ENCODE results near the gene TMEM59.

The TMEM59 gene

GRCh38 chr1:54041806-54042205 is 11.2 kb downstream of the TMEM59 start:
- H3K36me3 ChIP-seq (ENCODE audit: control insufficient read depth, low read length) = peaks cover 66% of the 10 kb centered on the region
- peaks cover 6% of the 10 kb centered on the region for H3K79me2 ChIP-seq (ENCODE audit: control insufficient read depth, low read length)

GRCh38 chr1:54037476-54037875 is 15.5 kb downstream of the TMEM59 start:
- Histone ChIP-seq H3K27ac (ENCODE audit: low read depth, low read length) (no peak overlapping the region), H3K4me1 (ENCODE audit: control insufficient read depth, low read length) (no peaks in the 10 kb centered on the region), H4K20me1 (ENCODE audit: control insufficient read depth, insufficient read depth, low read depth, low read length) (no peaks in the 10 kb centered on the region), H3K4me3 (ENCODE audit: low read length) (no peak overlapping the region), H3F3A (ENCODE audit: control insufficient read depth, insufficient read depth) (no peaks in the 10 kb centered on the region; the same call in 1 of the 2 replicates), H3K9me2 (replicated peaks; ENCODE audit: control insufficient read depth, low read length) (no peaks in the 10 kb centered on the region), H3K36me3 (ENCODE audit: control insufficient read depth, low read length) (peaks cover 68% of the 10 kb centered on the region), H3K9me3 (ENCODE audit: control insufficient read depth, insufficient read depth, low read length) (no peaks in the 10 kb centered on the region), H3K79me2 (ENCODE audit: control insufficient read depth, low read length) (no peaks in the 10 kb centered on the region), H3K27me3 (ENCODE audit: control insufficient read depth, low read length) (no peaks in the 10 kb centered on the region), H3K4me2 (ENCODE audit: low read length) (no peak overlapping the region)
- no peak for TF ChIP-seq CTCF (IDR thresholded peaks at IDR 0.05; ENCODE audit: low read depth, low read length, poor library complexity, severe bottlenecking)
- no peak for TF ChIP-seq EZH2phosphoT487 (IDR thresholded peaks at IDR 0.05; ENCODE audit: borderline replicate concordance, low read length)

More at GRCh38 chr1:54041806-54042205, 11.2 kb downstream of the TMEM59 start:
- H4K20me1 ChIP-seq (ENCODE audit: control insufficient read depth, insufficient read depth, low read depth, low read length) = no peaks in the 10 kb centered on the region
- no peaks in the 10 kb centered on the region for H3K9me3 ChIP-seq (ENCODE audit: control insufficient read depth, insufficient read depth, low read length)
- H3F3A ChIP-seq (ENCODE audit: control insufficient read depth, insufficient read depth) = no peaks in the 10 kb centered on the region; the same call in 1 of the 2 replicates
- H3K27ac ChIP-seq (ENCODE audit: low read depth, low read length) = no peak overlapping the region
- H3K4me2 ChIP-seq (ENCODE audit: low read length) = no peak overlapping the region
- TF ChIP-seq EZH2phosphoT487 (IDR thresholded peaks at IDR 0.05; ENCODE audit: borderline replicate concordance, low read length) (no peak), CTCF (IDR thresholded peaks at IDR 0.05; ENCODE audit: low read depth, low read length, poor library complexity, severe bottlenecking) (no peak)
- no peaks in the 10 kb centered on the region for H3K4me1 ChIP-seq (ENCODE audit: control insufficient read depth, low read length)
- H3K9me2 ChIP-seq (replicated peaks; ENCODE audit: control insufficient read depth, low read length) = no peaks in the 10 kb centered on the region
- no peak overlapping the region for H3K4me3 ChIP-seq (ENCODE audit: low read length)
- no peaks in the 10 kb centered on the region for H3K27me3 ChIP-seq (ENCODE audit: control insufficient read depth, low read length)

- Histone ChIP-seq H3K9me2 (replicated peaks; ENCODE audit: control insufficient read depth, low read length) (no peaks in the 10 kb centered on the region), H3F3A (ENCODE audit: control insufficient read depth, insufficient read depth) (0 out of 2 replicates have a peak, but pooled peaks cover 4% of the 10 kb centered on the region), H3K27ac (ENCODE audit: low read depth, low read length) (no peak overlapping the region), H3K4me2 (ENCODE audit: low read length) (no peak overlapping the region), H3K36me3 (ENCODE audit: control insufficient read depth, low read length) (peaks cover 28% of the 10 kb centered on the region), H4K20me1 (ENCODE audit: control insufficient read depth, insufficient read depth, low read depth, low read length) (no peaks in the 10 kb centered on the region), H3K27me3 (ENCODE audit: control insufficient read depth, low read length) (no peaks in the 10 kb centered on the region), H3K4me3 (ENCODE audit: low read length) (no peak overlapping the region), H3K9me3 (ENCODE audit: control insufficient read depth, insufficient read depth, low read length) (no peaks in the 10 kb centered on the region), H3K4me1 (ENCODE audit: control insufficient read depth, low read length) (no peaks in the 10 kb centered on the region), H3K79me2 (ENCODE audit: control insufficient read depth, low read length) (no peaks in the 10 kb centered on the region)
- TF ChIP-seq CTCF (IDR thresholded peaks at IDR 0.05; ENCODE audit: low read depth, low read length, poor library complexity, severe bottlenecking) (no peak), EZH2phosphoT487 (IDR thresholded peaks at IDR 0.05; ENCODE audit: borderline replicate concordance, low read length) (no peak)
Measured at GRCh38 chr1:54028306-54029251, 24.4 kb downstream of the TMEM59 start.
